ENCODE results near the gene EGF.
"Not testable (repeated sequence)": the region's sequence is repeated elsewhere in the genome, so short reads cannot be mapped to it uniquely, and the experiment has no call there.

The EGF gene

GRCh38 chr4:109875106-109875505, 37.6 kb upstream of the EGF start:
- Histone ChIP-seq H3K9me3 (ENCODE audit: low read length) (no peaks in the 10 kb centered on the region), H3K36me3 (ENCODE audit: insufficient read depth, low read length) (no peaks in the 10 kb centered on the region), H3F3A (ENCODE audit: insufficient read depth, low read length) (no peaks in the 10 kb centered on the region), H3K27me3 (ENCODE audit: insufficient read depth, low read length) (no peaks in the 10 kb centered on the region), H4K20me1 (ENCODE audit: insufficient read depth, low read length) (no peaks in the 10 kb centered on the region), H3K9ac (ENCODE audit: low read length) (no peak overlapping the region), H3K4me1 (ENCODE audit: insufficient read depth, low read length, severe bottlenecking) (no peaks in the 10 kb centered on the region), H2AFZ (ENCODE audit: low read length) (no peak overlapping the region), H3K4me2 (ENCODE audit: low read length) (no peak overlapping the region), H3K4me3 (ENCODE audit: low read depth, low read length, poor library complexity, severe bottlenecking) (no peak overlapping the region), H3K27ac (ENCODE audit: low read depth, low read length, poor library complexity, severe bottlenecking) (no peak overlapping the region), H3K79me2 (ENCODE audit: insufficient read depth, low read length) (no peaks in the 10 kb centered on the region), H3K9me2 (ENCODE audit: low read depth, low read length) (no peaks in the 10 kb centered on the region)
- TF ChIP-seq EZH2 (IDR thresholded peaks at IDR 0.05; ENCODE audit: borderline replicate concordance, low read length) (no peak), CTCF (IDR thresholded peaks at IDR 0.05; ENCODE audit: low read length) (no peak)

GRCh38 chr4:109875553-109875952, 37.1 kb upstream of the EGF start:
- H3K4me3 ChIP-seq (ENCODE audit: low read depth, low read length, poor library complexity, severe bottlenecking); H3K9ac ChIP-seq (ENCODE audit: low read length); H3K4me2 ChIP-seq (ENCODE audit: low read length); H3K4me1 ChIP-seq (ENCODE audit: insufficient read depth, low read length, severe bottlenecking); H4K20me1 ChIP-seq (ENCODE audit: insufficient read depth, low read length); H3K27ac ChIP-seq (ENCODE audit: low read depth, low read length, poor library complexity, severe bottlenecking); H3K27me3 ChIP-seq (ENCODE audit: insufficient read depth, low read length); H2AFZ ChIP-seq (ENCODE audit: low read length); H3K9me2 ChIP-seq (ENCODE audit: low read depth, low read length); H3K79me2 ChIP-seq (ENCODE audit: insufficient read depth, low read length); H3K9me3 ChIP-seq (ENCODE audit: low read length); H3K36me3 ChIP-seq (ENCODE audit: insufficient read depth, low read length); H3F3A ChIP-seq (ENCODE audit: insufficient read depth, low read length): not testable (repeated sequence)

- TF ChIP-seq EZH2 (IDR thresholded peaks at IDR 0.05; ENCODE audit: borderline replicate concordance, low read length) = no peak
- TF ChIP-seq CTCF (IDR thresholded peaks at IDR 0.05; ENCODE audit: low read length) = no peak
- Histone ChIP-seq H3K9me3 (ENCODE audit: low read length) (no peaks in the 10 kb centered on the region), H3K79me2 (ENCODE audit: insufficient read depth, low read length) (no peaks in the 10 kb centered on the region), H3K36me3 (ENCODE audit: insufficient read depth, low read length) (no peaks in the 10 kb centered on the region), H3K27ac (ENCODE audit: low read depth, low read length, poor library complexity, severe bottlenecking) (no peak overlapping the region), H3K4me2 (ENCODE audit: low read length) (no peak overlapping the region), H2AFZ (ENCODE audit: low read length) (no peak overlapping the region), H3K9me2 (ENCODE audit: low read depth, low read length) (no peaks in the 10 kb centered on the region), H4K20me1 (ENCODE audit: insufficient read depth, low read length) (no peaks in the 10 kb centered on the region), H3F3A (ENCODE audit: insufficient read depth, low read length) (no peaks in the 10 kb centered on the region), H3K4me3 (ENCODE audit: low read depth, low read length, poor library complexity, severe bottlenecking) (no peak overlapping the region), H3K4me1 (ENCODE audit: insufficient read depth, low read length, severe bottlenecking) (no peaks in the 10 kb centered on the region), H3K9ac (ENCODE audit: low read length) (no peak overlapping the region), H3K27me3 (ENCODE audit: insufficient read depth, low read length) (no peaks in the 10 kb centered on the region)
Observed at GRCh38 chr4:109876634-109877265, 35.9 kb upstream of the EGF start.

- H3K9me3 ChIP-seq (ENCODE audit: low read length) = no peaks in the 10 kb centered on the region
- no peak overlapping the region for H2AFZ ChIP-seq (ENCODE audit: low read length)
- no peaks in the 10 kb centered on the region for H3K36me3 ChIP-seq (ENCODE audit: insufficient read depth, low read length)
- no peaks in the 10 kb centered on the region for H3K27me3 ChIP-seq (ENCODE audit: insufficient read depth, low read length)
- H4K20me1 ChIP-seq (ENCODE audit: insufficient read depth, low read length) = no peaks in the 10 kb centered on the region
- H3K4me2 ChIP-seq (ENCODE audit: low read length) = no peak overlapping the region
- no peaks in the 10 kb centered on the region for H3F3A ChIP-seq (ENCODE audit: insufficient read depth, low read length)
- H3K9ac ChIP-seq (ENCODE audit: low read length) = no peak overlapping the region
- no peak overlapping the region for H3K27ac ChIP-seq (ENCODE audit: low read depth, low read length, poor library complexity, severe bottlenecking)
- TF ChIP-seq EZH2 (IDR thresholded peaks at IDR 0.05; ENCODE audit: borderline replicate concordance, low read length) (no peak), CTCF (IDR thresholded peaks at IDR 0.05; ENCODE audit: low read length) (no peak)
- no peak overlapping the region for H3K4me3 ChIP-seq (ENCODE audit: low read depth, low read length, poor library complexity, severe bottlenecking)
- no peaks in the 10 kb centered on the region for H3K9me2 ChIP-seq (ENCODE audit: low read depth, low read length)
- H3K79me2 ChIP-seq (ENCODE audit: insufficient read depth, low read length) = no peaks in the 10 kb centered on the region
- H3K4me1 ChIP-seq (ENCODE audit: insufficient read depth, low read length, severe bottlenecking) = no peaks in the 10 kb centered on the region
Observed at GRCh38 chr4:109877400-109877799, 35.3 kb upstream of the EGF start.

All from OCI-LY1 (cell line).